ENCODE results near the gene EMC8. TPM values are rescaled to one million over a fixed set of nuclear protein-coding genes. Genes with fewer than 3 reads are reported as not detected.
A peak's percentile ranks its signal among the peaks of the same experiment; 100 is the strongest.

EMC8 gene
- total RNA-seq, 1 donor from 2014 or later: 26.3 TPM

- no peaks in the 10 kb centered on the region for H3K27me3 ChIP-seq (ENCODE audit: control insufficient read depth, insufficient read depth, low read length)
- no peak overlapping the region for H3K4me3 ChIP-seq (ENCODE audit: low read depth, low read length)
- TF ChIP-seq, protein P1, sequence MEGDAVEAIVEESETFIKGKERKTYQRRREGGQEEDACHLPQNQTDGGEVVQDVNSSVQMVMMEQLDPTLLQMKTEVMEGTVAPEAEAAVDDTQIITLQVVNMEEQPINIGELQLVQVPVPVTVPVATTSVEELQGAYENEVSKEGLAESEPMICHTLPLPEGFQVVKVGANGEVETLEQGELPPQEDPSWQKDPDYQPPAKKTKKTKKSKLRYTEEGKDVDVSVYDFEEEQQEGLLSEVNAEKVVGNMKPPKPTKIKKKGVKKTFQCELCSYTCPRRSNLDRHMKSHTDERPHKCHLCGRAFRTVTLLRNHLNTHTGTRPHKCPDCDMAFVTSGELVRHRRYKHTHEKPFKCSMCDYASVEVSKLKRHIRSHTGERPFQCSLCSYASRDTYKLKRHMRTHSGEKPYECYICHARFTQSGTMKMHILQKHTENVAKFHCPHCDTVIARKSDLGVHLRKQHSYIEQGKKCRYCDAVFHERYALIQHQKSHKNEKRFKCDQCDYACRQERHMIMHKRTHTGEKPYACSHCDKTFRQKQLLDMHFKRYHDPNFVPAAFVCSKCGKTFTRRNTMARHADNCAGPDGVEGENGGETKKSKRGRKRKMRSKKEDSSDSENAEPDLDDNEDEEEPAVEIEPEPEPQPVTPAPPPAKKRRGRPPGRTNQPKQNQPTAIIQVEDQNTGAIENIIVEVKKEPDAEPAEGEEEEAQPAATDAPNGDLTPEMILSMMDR (IDR thresholded peaks at IDR 0.05; ENCODE audit: insufficient read depth, low read length, severe bottlenecking): no peak
- H3K36me3 ChIP-seq (ENCODE audit: control insufficient read depth, insufficient read depth, low read length): peaks cover 41% of the 10 kb centered on the region
- no peak for DNase-seq (ENCODE audit: low read depth)
- FAIRE-seq: no peak
Observed at GRCh38 chr16:85731179-85731578, 68.2 kb downstream of the EMC8 start.

GRCh38 chr16:85730186-85730465 lies 69.2 kb downstream of the EMC8 start:
- DNase-seq (ENCODE audit: low read depth) (no peak), FAIRE-seq (no peak)
- TF ChIP-seq, protein P1 (IDR thresholded peaks at IDR 0.05; ENCODE audit: insufficient read depth, low read length, severe bottlenecking): no peak
- Histone ChIP-seq H3K36me3 (ENCODE audit: control insufficient read depth, insufficient read depth, low read length) (peaks cover 44% of the 10 kb centered on the region), H3K27me3 (ENCODE audit: control insufficient read depth, insufficient read depth, low read length) (no peaks in the 10 kb centered on the region), H3K4me3 (ENCODE audit: low read depth, low read length) (no peak overlapping the region)

GRCh38 chr16:85729452-85730185 lies 69.7 kb downstream of the EMC8 start:
- DNase-seq (ENCODE audit: low read depth) (no peak), FAIRE-seq (no peak)
- H3K4me3 ChIP-seq (ENCODE audit: low read depth, low read length): no peak overlapping the region
- TF ChIP-seq, protein P1 (IDR thresholded peaks at IDR 0.05; ENCODE audit: insufficient read depth, low read length, severe bottlenecking): no peak
- H3K36me3 ChIP-seq (ENCODE audit: control insufficient read depth, insufficient read depth, low read length): peaks cover 41% of the 10 kb centered on the region
- H3K27me3 ChIP-seq (ENCODE audit: control insufficient read depth, insufficient read depth, low read length): no peaks in the 10 kb centered on the region

- Histone ChIP-seq H3K4me3 (ENCODE audit: low read depth, low read length) (no peak overlapping the region), H3K27me3 (ENCODE audit: control insufficient read depth, insufficient read depth, low read length) (no peaks in the 10 kb centered on the region), H3K36me3 (ENCODE audit: control insufficient read depth, insufficient read depth, low read length) (peaks cover 41% of the 10 kb centered on the region)
- TF ChIP-seq, protein P1 (IDR thresholded peaks at IDR 0.05; ENCODE audit: insufficient read depth, low read length, severe bottlenecking): peak; percentile 25
- FAIRE-seq (no peak), DNase-seq (ENCODE audit: low read depth) (no peak)
Observed at GRCh38 chr16:85728879-85729278, 70.5 kb downstream of the EMC8 start.

Other genes starting within 250 kb of the EMC8 start
- gene GSE1, start 186.2 kb downstream of the EMC8 start, total RNA-seq: 12.9 and 25.5 TPM in 2 replicates
- gene GINS2, start 110.6 kb downstream of the EMC8 start, total RNA-seq: 0.26 and 2.0 TPM in 2 replicates
- 157 and 167 TPM in 2 replicates for gene C16orf74, start 48.4 kb downstream of the EMC8 start, total RNA-seq
- gene COX4I1, start 151 bp upstream of the EMC8 start, total RNA-seq: 591 and 639 TPM in 2 replicates
- gene IRF8, start 99.6 kb upstream of the EMC8 start, total RNA-seq: not detected in 2 replicates